Lower leg skin (tissue), 3 donors: ENCODE data around the gene AASS.

Source experiments
- CTCF ChIP-seq, 3 donors: fragments of 450-650 bp; IDR thresholded peaks; one replicate each; pipeline ENCODE4 v1.5.1; 2016; ENCODE audit warnings: antibody characterized with exemption in 3 of 3, mild to moderate bottlenecking in 3 of 3, moderate library complexity in 2 of 3
- POLR2A ChIP-seq, 2 donors: fragments of 450-650 bp; IDR thresholded peaks; one replicate each; pipeline ENCODE4 v1.6.1; 2016 to 2017; ENCODE audit warnings: antibody characterized with exemption in 2 of 2, mild to moderate bottlenecking in 1 of 2, moderate library complexity in 1 of 2

- no peak for TF ChIP-seq CTCF (IDR thresholded peaks at IDR 0.05)
- no peak for TF ChIP-seq POLR2A (IDR thresholded peaks at IDR 0.05)
Observed at GRCh38 chr7:122040147-122040546, 103.9 kb downstream of the AASS start.
